Peyer's patch (tissue), 4 donors: ENCODE results near the gene CALD1.

Experiments
- POLR2A ChIP-seq, 2 donors: fragments of 450-650 bp; IDR thresholded peaks; one replicate each; pipeline ENCODE4 v1.5.1; 2017; ENCODE audit warnings: antibody characterized with exemption in 2 of 2, mild to moderate bottlenecking in 2 of 2, moderate library complexity in 2 of 2
- TF ChIP-seq, protein P1 (sequence below), 6 experiments: fragments of 450-650 bp in 4 of 6; fragments of 200-600 bp in 2 of 6; sonication (generic) in 1 of 6; IDR thresholded peaks; one replicate each; pipeline ENCODE4 v1.5.1; 2017 to 2019; ENCODE audit warnings: antibody characterized with exemption in 6 of 6, mild to moderate bottlenecking in 3 of 6, moderate library complexity in 1 of 6

DNA sequence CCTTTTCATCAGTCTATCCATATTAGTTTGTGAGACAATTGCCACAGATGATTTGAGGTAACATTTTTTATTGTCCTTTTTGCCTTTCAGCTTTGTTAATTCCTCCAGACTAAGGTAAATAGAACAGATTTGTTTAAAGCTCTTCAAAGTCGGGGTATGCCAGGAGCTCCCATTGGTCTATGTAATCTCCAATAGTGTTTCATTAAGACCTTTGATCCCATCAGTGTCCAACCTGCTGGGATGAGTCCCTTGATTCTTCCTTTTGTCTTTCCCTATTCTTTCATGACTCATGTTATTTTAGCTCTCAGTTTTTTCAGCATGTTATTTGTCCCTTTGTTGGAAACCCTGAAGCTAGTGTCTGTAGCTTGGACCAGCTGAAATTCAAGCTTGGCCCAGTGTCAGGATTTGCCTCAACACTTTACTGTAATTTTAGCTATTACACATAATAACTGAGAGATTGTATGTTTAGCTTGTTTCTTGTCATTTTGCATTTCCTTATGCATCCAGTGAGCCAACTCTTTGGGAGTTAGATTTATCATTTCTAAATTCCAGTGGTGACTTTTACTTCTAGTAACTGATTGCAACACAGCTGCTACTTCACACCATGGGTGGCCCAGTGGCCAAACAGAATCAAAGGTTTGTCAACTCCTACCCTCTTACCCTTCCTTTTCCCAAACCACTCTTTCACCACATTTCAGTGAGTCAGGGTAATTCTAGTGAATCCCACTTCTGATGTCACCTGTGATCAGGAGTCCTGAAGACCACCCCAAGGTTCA lies 222.1 kb downstream of the CALD1 start:
- TF ChIP-seq, protein P1, sequence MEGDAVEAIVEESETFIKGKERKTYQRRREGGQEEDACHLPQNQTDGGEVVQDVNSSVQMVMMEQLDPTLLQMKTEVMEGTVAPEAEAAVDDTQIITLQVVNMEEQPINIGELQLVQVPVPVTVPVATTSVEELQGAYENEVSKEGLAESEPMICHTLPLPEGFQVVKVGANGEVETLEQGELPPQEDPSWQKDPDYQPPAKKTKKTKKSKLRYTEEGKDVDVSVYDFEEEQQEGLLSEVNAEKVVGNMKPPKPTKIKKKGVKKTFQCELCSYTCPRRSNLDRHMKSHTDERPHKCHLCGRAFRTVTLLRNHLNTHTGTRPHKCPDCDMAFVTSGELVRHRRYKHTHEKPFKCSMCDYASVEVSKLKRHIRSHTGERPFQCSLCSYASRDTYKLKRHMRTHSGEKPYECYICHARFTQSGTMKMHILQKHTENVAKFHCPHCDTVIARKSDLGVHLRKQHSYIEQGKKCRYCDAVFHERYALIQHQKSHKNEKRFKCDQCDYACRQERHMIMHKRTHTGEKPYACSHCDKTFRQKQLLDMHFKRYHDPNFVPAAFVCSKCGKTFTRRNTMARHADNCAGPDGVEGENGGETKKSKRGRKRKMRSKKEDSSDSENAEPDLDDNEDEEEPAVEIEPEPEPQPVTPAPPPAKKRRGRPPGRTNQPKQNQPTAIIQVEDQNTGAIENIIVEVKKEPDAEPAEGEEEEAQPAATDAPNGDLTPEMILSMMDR (IDR thresholded peaks at IDR 0.05) = no peak
- no peak for TF ChIP-seq POLR2A (IDR thresholded peaks at IDR 0.05)
